HuH-7.5 (cell line): ENCODE measurements around the gene CEBPB.

Experiments
- DNase-seq: peaks from one replicate; pipeline ENCODE4 v3.0.0; 2011; ENCODE audit warnings: low spot score

CEBPB gene

GRCh38 chr20:50230184-50230583 lies 39.6 kb downstream of the CEBPB start:
- no peak for DNase-seq

- no peak for DNase-seq
These were observed 40.4 kb downstream of the CEBPB start for GRCh38 chr20:50230871-50231560.

- no peak for DNase-seq
These were observed 41.2 kb downstream of the CEBPB start for GRCh38 chr20:50231854-50232253.

DNA sequence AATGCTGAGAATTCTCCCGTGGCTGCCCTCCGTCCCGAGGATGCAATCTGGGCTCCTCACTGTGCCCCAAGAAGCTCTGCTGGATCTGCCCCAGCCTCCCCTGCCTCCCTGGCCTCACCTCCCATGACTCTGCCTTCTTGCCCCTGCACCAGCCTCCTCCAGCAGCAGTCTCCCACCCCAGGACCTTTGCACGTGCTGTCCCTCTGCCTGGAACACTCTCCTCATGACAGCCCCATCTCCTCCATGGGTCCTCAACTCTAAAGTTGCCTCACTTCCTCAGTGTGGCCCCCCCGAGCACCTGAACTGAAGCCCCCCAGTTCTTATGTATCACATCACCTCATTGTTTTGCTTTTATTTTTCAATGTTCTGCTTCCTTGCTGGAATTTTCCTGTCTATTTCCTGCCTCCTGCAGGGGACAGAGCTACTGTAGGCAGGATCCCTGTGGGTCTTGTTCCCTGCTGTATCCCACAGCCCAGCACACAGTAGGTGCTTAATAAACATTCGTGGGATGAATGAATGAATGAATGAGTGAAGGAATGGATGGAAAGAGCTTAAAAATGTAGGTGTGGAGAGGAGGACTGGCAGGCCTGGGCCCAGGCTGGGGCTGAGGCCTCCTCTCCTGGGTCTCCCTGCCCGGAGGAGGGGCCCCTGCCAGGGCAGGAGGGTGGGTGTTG lies 42.2 kb downstream of the CEBPB start:
- no peak for DNase-seq

GRCh38 chr20:50233325-50234212 lies 42.9 kb downstream of the CEBPB start:
- DNase-seq = no peak

- no peak for DNase-seq
These were observed 43.7 kb downstream of the CEBPB start for GRCh38 chr20:50234288-50234687.

- no peak for DNase-seq
These were observed 46.7 kb downstream of the CEBPB start for GRCh38 chr20:50237349-50237748.

- DNase-seq = no peak
These were observed 47.6 kb downstream of the CEBPB start for GRCh38 chr20:50238081-50238800.

DNA sequence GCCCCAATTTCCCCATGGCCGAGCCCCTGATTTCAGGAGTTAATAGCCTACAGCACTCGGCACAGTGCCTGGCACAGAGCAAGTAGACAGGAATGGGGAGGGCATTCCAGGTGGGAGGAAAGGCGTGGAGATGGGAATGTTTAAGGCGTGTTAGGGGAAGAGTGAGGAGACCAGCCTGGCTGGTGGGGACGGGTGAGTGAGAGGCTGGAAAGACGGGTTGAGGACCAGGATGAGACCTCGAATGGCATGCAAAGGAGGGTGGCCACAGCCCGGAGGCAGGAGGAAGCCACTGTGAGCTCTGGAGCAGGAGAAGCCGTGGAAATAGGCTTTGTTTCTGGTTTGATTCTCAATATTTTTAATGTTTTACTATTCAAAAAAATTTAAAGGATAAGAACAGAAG lies 49.5 kb downstream of the CEBPB start:
- DNase-seq = no peak

GRCh38 chr20:50242178-50242514 lies 51.5 kb downstream of the CEBPB start:
- no peak for DNase-seq
